Subcutaneous preadipocyte (primary cell): ENCODE measurements around the gene FAM3B. TPM values are rescaled to one million over a fixed set of nuclear protein-coding genes. Genes with fewer than 3 reads are reported as not detected.

ENCODE experiments used
- total RNA-seq: library from RNA; depleted of rRNA; stranded (reverse); fragments of >200 nt; gene quantifications from 2 replicates; pipeline ENCODE4 v1.2.3, GENCODE V29; 2012

Gene FAM3B, protein sequence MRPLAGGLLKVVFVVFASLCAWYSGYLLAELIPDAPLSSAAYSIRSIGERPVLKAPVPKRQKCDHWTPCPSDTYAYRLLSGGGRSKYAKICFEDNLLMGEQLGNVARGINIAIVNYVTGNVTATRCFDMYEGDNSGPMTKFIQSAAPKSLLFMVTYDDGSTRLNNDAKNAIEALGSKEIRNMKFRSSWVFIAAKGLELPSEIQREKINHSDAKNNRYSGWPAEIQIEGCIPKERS
- not detected in 2 replicates for total RNA-seq

GRCh38 chr21:41316200-41317062, at the start of gene FAM3B:
TSS of gene FAM3B (plus strand) at chr21:41316801. CDS start at chr21:41316880, 79 bp downstream.

GRCh38 chr21:41361786-41362604, 45.4 kb downstream of the FAM3B start, which contains the start of gene MX2:
TSS of gene MX2 (plus strand) at chr21:41362027. CDS start at chr21:41376907, 14,880 bp downstream.

Other genes with a start within 250 kb of the FAM3B start
- 16.4 and 20.9 TPM in 2 replicates for gene BACE2, start 148.6 kb upstream of the FAM3B start, total RNA-seq
- 1.8 and 8.1 TPM in 2 replicates for gene MX2, start 45.2 kb downstream of the FAM3B start, total RNA-seq
- gene MX1, start 109.4 kb downstream of the FAM3B start, total RNA-seq, result 2.3 and 7.7 TPM in 2 replicates
- gene TMPRSS2, start 191.4 kb downstream of the FAM3B start, total RNA-seq, result not detected in 2 replicates